NCI-H226 (cell line): Measurements from ENCODE around the gene GMPR2.

Source experiments
- DNase-seq: peaks from one replicate; pipeline ENCODE4 v3.0.0-alpha.2; 2015

The GMPR2 gene

DNA sequence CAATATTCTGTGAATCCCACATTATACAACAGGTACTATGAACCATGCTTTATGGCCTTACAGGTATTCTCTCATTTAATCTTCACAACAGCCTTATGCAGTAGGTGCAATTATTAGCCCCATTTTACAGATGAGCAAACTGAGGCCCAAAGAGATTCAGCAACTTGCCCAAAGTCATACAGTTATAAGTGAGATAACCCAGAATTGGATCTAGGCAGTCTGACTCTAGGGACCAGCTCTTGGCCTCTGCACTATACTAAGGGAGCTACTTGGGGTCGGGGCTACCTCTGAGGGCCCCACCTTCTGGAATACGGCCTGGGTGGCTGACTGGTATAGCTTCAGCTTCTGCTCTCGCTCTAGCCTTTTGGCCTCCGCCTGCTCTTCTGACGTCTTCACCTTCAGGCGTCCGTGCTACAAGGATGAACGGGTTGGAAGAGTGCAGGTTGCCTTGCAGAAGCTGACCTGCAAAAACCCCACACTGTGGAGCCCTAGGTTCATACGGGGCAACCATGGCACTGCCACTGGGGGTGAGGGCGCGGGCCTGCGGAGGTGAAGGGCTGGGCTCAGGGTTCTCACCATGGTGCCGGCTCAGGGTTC is 37.9 kb downstream of the GMPR2 start:
- no peak for DNase-seq

DNA sequence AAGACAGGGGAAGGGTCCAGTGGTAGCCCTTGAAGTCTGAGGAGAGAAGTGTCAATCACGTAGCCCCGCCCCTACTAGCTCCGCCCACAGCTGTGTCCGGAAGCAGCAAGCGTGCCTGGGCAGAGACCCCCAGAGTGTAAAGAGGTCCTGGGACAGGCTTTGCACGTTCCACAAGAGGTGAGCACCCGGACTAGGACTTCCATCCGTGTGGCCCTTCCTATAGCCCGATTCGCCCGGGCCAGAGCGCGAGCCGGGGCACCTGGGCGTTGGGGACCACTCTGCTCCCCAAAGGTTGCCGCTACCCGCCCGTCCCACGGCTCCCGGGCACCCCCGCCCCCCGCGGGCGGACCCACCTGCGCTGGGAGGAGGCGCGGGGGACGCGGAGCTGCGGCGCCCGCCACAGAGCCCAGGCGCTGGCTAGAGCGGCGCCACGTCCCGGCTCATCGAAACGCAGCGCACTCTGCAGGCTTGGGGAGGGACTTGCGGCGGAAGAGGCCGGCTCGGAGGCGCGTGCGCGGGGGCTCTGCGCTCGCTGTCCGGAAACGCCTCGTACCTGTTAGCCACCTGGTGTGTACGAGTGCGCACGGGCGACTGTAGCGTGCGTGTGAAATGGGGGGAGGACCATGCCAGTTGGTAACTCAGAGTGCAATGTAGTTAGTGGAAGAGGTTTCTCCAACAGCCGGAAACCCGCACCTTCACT is 38.6 kb downstream of the GMPR2 start, which contains the start of gene RABGGTA:
RABGGTA (minus strand) TSS at position 464 of the 700 bp plus-strand sequence. CDS start 482 bp downstream, outside the sequence.
- peak; percentile 86 for DNase-seq

DNA sequence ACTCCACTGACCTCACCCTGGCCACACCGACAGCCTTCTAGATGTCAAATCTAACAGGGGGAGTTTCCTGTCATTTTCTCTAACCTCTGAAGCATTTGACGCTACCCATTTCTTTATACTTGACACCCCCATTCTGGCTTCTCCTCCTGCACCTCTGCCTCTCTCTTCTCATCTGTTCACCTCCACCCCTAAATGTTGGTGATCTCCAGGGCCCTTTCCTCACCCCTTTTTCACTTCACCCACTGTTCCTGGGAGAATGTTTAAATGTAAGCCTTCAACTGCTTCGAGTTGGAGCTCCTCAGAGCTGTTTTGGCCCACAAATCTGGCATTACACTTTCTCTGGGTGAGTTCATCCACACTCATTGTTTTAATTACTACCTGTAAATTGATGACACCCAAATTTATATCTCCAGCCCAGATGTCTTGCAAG is 39.1 kb downstream of the GMPR2 start:
- no peak for DNase-seq

DNA sequence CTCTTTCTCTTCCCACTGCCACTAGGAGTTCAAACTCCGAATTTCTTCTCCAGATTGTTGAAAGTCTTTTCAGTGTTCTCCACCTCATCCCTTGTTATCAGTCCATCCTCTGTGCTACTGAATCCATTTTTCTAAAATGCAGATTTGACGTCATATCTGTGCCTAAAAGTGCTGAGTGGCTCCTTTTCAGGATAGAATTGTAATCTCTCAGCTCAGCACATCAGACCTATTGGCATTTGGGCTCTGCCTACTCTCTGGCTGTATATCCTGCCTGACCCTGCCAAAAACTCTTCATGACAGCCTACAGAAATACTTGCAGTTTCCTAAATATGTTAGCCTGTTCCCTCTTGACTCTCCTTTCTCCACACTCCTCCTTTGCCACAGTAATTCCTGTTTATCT is 39.7 kb downstream of the GMPR2 start:
- DNase-seq, result no peak

DNA sequence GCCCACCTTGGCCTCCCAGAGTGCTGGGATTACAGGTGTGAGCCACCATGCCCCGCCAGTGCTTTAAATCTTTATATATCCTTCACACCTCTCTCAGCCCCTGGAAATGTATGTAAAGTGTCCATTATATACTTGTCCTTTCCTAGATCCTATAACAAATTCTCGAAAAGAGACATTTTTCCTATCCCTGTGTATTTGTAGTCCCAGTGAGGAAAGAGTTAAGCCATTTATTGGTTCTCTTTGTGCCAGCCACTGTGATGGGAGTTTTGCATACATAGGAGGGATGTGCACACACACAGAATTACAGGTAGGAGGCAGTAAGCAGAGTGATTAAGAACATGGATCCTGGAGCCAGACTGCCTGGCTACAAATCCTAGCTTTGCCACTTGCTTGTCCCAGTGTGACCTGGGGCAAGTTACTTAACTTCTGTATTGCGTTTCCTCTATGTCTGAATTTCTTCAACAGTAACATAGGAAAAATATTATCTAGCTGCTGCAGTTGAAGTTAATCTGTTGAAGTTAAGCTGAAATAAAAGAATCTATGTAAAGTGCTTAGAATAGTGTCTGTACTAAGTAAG is 40.8 kb downstream of the GMPR2 start:
- DNase-seq, result no peak

DNA sequence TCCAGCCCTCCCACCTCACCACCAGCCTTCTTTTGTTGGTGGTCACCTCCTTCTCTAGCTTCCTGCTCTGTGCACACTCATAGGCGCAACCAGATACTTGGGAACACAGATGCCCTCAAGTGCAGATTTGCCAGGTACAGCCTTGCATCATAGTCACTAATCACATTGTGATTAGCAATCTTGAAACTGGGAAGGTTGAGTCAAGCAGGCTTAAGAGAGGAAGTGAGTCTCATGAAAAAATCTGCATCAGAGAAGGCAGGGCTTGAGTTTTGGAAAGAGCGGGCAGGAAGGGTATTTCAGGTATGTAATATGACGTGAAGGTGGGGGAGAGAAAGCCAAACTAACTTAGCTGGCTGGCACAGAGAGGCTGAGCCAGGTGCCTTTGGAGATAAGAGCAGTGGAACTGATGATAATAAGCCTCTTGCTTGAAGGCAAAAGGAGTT is 41.4 kb downstream of the GMPR2 start:
- peak; percentile 98 for DNase-seq

DNA sequence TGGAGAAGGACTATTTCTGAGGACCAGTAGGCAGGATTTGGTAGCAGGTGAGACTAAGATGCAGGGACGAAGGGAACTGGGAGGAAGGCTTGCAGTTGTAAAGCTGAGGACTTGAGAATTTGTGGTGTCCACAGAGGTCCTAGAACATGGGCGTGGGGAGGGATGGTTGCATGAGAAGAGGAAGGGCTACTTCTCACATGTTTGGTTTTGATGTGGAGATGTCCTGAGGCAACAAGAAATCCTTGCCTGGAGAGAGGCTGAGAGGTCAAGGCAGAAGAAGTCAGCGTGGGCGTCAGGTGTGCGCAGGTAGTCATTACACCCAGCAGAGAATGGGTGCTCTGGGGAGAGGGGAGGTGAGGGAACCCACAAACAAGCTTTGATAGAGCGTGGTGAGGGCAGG is 44.3 kb downstream of the GMPR2 start:
- no peak for DNase-seq

DNA sequence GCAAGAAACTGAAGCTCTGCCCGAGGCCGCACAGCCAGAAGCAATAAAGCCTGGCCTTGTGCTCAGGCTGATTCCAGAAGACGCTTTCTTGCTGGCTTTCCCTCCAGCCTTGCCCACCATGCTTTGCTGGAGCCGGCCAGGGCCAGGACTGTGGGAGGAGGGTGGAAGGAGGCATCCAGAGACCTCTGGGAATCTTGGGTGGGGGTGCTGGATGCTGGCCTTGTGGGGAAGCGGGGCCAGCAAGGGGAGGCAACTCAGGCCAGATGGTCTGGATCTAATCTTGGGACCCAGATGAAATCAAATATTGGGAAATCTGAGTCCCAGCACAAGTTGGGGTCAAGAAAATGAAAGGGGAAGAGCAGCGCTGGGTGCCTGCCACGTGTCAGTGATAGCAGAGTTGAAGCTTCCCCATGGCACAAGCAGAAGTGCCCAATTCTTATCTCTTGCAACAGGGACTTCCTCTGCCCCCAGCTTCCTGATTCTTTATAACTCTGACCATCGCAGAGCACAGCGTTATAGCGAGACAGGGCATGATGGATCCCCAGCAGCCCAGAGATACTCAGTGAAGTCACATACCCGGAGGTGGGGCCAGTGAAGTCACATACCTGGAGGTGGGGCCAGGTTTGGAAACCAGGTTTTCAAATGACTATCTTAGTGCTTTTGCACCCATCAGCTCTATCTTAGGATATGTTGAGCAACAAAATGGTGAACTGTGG is 45.0 kb downstream of the GMPR2 start:
- no peak for DNase-seq

DNA sequence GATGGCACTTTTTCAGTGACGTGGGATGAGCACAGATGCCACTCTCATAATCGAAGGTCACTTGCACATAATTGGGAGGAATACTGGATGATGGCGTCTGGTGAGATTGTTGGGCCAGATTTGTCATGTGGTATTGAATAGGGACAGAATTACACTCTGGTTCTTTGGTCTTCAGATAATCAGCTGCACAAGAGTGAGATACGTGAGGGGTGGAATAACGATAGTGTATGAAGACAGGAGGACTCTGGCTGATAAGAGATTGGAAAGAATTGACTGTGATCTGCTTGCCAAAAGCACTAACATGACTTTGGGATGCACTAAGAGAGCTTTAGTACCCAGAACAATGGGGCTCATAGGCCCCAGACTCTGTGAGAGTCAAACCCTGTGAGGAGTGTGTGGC is 45.7 kb downstream of the GMPR2 start:
- DNase-seq, result no peak

DNA sequence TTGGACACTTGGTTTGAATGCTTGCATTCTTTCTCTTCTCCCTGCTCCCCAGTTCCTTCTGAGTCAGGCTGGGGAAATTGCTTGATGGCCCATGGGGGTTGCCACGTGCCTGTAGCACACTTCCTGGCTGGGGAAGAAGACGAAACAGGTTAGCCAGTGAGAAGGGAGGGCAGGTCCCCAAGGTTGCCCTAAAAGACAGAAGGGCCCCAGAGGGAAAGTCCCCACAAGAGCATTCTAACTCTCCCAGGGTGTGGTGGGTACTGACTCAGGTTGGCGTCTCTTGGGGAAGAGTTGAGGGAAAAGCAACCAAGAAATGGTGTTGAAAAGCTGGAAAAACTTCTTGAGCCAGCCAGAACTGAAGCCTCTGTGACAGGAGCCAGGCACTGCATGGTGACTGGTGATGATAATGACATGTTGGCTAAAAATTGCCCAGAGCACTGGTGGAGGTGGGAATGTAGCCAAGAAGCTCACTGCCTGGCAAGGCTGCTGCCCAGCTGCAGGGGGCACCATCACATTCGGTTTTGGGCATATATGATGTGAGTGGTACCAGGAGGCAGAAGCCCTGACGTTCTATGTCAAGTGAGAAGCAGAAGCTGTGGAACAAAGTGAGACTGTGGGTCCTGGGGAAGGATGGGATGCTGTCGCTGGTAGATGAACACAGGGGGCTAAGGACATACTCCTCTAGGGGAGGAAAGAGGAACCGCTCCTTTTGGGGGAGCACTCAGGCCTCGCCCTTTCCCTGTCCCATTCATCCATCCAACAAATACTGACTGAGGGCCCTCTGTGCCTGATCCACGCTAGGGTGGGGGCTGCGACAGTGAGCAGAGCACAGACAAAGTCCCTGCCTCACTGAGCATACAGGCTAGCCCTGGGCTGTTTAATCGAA is 46.8 kb downstream of the GMPR2 start:
- peak; percentile 30 for DNase-seq

DNA sequence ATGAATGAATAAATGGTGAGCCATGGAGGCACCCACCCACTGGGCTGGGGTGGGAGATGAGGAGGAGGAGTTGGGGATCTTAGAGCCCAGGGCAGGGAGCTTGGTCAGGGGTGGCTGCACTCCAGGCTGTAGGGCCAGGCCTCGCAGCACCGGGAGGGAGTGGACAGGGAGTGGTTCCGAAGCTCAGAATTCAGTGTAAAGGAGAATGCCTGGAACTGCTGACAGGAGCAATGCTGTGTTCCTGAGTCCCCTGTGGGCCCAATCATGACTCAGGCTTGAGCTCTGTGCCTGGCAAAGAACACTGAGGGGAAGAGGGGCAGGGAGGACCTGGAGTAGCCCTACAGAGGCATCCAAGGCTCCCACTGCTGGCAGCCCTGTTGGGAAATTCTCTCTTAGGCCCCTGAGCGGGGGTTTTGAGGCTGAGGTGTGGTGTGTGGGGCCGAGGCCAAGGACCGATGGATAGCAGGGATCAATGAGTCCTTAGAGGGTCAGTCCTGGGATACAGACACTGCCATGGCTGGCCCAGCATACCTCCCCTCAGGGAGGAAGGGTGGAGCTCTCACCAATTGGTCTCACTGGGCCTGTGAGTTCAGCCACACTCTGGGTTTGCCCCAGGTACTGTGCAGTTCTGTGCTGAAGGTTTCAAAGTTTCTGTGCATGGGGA is 48.2 kb downstream of the GMPR2 start:
- no peak for DNase-seq

DNA sequence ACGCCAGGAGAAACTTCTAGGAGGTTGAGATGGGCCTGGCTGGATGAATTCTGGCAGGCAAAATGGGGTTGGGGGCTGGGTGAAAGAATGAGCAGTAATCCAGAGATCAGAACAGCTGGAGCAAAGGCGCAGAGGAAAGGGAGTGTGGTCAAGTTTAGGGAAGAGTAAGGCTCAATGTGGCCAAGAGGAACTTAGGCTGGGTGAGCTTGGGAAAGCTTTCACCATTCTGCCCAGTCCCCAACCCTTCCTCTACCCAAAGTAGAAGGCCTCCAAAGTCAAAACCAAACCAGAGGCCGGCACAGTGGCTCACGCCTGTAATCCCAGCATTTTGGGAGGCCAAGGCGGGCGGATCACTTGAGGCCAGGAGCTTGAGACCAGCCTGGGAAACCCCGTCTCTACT is 48.9 kb downstream of the GMPR2 start:
- no peak for DNase-seq

DNA sequence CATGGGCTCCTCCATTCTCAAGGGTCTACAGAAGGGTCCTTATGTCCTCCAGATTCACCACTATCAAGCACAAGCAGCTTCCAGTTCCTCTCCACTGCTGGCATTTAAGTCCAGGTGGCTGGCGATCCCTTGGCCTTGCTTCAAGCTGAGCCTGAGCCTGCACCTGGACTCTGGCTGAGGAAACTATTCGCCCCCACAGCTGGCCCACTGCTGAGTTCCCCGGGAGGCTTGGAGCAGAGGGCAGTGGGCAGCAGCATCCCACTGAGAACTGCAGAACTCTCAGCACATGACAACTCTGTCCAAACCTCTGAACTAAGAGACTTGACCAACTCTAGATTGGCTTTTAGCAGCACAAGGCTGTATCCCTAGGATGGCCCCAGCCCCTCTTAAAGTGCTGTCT is 50.0 kb downstream of the GMPR2 start:
- no peak for DNase-seq

DNA sequence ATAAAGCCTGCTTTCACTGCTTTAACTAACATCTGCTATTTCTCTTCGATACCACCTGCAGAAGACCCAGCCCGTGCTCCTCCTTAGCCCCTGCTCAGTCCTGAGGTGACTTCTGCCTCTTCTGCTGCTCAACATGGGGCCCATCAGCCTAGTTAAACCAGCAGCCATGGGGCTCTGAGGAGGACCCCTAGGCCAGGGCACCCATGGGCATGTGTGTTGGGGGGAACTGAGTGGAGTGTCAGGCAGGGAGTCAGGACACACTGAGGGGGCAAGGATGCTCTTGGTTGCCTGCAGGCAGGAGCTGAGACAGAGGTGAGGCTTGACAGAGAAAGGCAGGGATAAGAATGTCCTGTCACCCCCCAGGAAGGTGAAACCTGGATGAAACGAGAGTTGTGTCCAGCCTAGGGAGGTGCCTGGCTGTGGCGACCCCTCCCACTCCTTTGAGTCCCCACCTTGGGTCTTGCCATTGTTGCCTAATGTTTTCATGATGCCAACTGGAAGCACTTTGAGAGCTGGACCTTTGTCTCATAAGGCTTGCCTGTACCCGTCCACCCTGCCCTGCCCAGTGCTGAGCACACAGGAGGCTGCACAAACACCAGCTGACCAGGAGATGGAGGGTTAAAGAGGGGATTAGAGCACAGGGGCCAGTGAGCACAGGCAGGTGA is 51.2 kb downstream of the GMPR2 start:
- DNase-seq, result no peak

DNA sequence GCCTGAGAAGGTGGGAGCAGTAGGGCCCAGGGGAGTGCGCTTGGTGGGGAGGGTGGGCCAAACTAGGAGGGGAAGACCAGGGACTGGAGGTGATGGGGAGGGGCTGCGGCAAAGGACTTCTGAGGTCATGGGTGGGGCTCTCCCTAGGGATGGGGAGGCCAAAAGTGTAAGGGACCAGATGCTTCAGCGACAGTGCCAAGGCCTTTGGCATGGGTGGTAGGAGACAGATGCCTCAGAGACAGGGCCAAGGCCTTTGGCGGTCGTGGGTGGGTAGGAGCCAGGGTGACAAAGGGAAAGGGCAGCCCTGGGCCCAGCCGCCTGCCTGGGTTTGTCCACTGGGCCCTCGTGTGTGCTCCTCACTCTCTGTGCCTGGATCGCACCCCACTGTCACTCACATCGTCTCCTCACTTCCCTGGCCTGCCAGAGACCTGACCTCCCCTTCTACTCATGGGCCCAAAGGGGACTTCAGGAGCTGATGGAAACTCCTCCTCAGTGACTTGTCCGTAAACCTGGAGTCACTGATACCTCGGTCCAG is 51.8 kb downstream of the GMPR2 start:
- no peak for DNase-seq

DNA sequence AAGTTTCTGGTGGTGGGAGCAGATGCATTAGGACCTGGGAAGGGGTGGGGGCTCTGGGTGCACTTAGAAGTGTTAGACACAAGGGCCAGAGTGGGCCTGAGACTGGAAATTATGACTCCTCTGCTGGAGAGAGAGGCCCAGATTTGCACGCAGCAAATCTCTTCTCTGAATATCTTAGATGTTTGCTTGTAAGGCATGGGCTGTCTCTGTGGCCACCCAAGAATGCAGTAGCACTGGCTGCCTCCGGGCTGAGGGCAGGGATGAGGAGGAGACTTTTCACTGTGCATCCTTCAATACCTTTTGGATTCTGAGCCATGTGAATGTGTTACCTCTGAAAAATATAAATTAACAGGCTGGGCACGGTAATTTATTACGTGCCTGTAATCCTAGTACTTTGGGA is 52.6 kb downstream of the GMPR2 start:
- DNase-seq, result no peak

DNA sequence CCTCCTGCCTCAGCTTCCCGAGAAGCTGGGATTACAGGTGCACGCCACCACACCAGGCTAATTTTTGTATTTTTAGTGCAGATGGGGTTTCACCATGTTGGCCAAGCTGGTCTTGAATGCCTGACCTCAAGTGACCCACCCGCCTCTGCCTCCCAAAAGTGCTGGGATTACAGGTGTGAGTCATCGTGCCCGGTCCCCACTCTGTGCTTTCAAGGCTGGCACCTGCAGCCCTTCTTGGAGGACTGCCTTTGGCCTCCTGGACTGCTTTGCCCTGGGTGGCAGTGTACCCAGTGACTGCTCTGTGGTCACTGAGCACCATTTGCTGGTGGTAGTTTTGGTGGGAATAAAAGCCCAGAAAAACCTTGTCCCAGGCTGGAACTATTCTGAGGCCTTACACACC is 54.3 kb downstream of the GMPR2 start:
- no peak for DNase-seq
